ENCODE results near the gene MAPKAPK2.

Gene MAPKAPK2

GRCh38 chr1:206708882-206709281 is 24.2 kb downstream of the MAPKAPK2 start:
- TF ChIP-seq, protein P1, sequence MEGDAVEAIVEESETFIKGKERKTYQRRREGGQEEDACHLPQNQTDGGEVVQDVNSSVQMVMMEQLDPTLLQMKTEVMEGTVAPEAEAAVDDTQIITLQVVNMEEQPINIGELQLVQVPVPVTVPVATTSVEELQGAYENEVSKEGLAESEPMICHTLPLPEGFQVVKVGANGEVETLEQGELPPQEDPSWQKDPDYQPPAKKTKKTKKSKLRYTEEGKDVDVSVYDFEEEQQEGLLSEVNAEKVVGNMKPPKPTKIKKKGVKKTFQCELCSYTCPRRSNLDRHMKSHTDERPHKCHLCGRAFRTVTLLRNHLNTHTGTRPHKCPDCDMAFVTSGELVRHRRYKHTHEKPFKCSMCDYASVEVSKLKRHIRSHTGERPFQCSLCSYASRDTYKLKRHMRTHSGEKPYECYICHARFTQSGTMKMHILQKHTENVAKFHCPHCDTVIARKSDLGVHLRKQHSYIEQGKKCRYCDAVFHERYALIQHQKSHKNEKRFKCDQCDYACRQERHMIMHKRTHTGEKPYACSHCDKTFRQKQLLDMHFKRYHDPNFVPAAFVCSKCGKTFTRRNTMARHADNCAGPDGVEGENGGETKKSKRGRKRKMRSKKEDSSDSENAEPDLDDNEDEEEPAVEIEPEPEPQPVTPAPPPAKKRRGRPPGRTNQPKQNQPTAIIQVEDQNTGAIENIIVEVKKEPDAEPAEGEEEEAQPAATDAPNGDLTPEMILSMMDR (IDR thresholded peaks at IDR 0.05; ENCODE audit: low read depth, low read length): no peak
- H3K4me3 ChIP-seq (ENCODE audit: low read depth, low read length): no peak overlapping the region
- in situ Hi-C loops (cut with HindIII; ENCODE audit: low sequenced_read_pairs): no loop called here
- no peak for DNase-seq (ENCODE audit: low read depth, low spot score)

- DNase-seq (ENCODE audit: low read depth, low spot score): no peak
- H3K4me3 ChIP-seq (ENCODE audit: low read depth, low read length): no peak overlapping the region
- in situ Hi-C loops (cut with HindIII; ENCODE audit: low sequenced_read_pairs): no loop called here
- TF ChIP-seq, protein P1 (IDR thresholded peaks at IDR 0.05; ENCODE audit: low read depth, low read length): no peak
These were observed 24.6 kb downstream of the MAPKAPK2 start for GRCh38 chr1:206709322-206709721.

DNA sequence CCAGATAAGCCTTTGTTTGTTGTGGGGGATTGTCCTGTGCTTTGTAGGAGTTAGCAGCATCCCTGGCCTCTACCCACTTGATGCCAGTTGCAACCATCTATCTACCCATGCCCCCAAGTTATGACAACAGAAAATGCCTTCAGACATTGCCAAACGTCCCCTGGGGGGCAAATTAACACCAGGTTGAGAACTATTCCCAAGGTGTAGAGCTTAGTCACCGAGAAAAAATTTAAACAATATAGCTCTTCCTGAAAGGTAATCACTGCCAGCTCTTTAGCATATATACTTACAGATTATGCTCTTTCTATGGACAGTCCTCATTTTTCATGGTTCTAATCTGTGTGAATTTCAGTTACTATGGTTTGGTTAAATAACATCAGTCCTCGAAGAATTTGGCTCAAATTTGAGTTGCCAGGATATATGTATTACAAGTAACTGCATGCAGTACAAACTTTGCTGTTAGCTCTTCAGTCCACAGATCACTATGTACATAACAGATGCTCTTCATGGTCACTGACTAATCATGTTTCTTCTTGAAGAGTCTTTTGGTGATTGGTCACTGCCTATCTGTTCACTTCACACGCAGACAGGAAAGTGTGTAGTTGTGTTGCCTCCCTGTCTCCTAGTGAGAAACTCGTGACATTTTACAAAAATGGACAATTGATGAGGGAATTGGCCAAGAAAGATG is 25.2 kb downstream of the MAPKAPK2 start:
- in situ Hi-C loops (cut with HindIII; ENCODE audit: low sequenced_read_pairs): no loop called here
- DNase-seq (ENCODE audit: low read depth, low spot score): peak; percentile 61
- no peak overlapping the region for H3K4me3 ChIP-seq (ENCODE audit: low read depth, low read length)
- TF ChIP-seq, protein P1 (IDR thresholded peaks at IDR 0.05; ENCODE audit: low read depth, low read length): no peak

DNA sequence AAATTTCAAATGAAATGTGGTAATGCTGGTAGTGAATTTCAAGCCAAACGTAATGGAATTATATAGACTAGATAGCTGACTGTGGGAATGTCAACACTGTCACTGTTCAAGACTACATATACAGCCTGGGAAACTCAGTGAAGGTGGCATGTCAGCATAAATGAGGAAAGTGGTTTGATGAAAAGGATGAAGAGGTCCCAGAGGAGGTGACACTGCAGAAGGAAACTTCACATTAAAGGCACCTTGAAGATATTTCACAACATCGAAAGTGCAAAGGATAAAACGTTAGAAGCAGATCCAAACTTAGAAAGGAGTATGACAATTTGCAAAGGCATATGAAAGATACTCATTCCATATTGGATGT is 25.7 kb downstream of the MAPKAPK2 start:
- in situ Hi-C loops (cut with HindIII; ENCODE audit: low sequenced_read_pairs): no loop called here
- H3K4me3 ChIP-seq (ENCODE audit: low read depth, low read length): no peak overlapping the region
- no peak for DNase-seq (ENCODE audit: low read depth, low spot score)
- TF ChIP-seq, protein P1 (IDR thresholded peaks at IDR 0.05; ENCODE audit: low read depth, low read length): no peak

DNA sequence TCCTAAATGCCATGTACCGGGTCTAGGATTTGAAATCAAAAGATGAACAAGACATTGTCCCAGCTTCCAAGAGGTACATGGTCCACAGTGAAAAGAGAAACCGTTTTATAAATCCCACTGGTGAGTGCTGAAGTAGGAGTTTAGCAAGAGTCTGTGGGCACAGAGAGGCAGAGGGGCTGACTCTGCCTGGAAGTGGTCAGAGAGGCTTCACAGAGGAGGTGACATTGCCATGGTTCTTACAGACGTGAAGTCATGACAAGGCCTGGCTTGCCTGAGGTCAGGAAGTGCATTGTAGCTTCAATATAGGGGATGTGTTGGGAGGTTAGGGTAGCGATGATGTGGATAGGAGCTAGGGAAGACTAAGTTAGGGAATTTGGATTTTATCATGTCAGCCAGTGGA is 28.4 kb downstream of the MAPKAPK2 start:
- in situ Hi-C loops (cut with HindIII; ENCODE audit: low sequenced_read_pairs): no loop called here
- no peak overlapping the region for H3K4me3 ChIP-seq (ENCODE audit: low read depth, low read length)
- no peak for DNase-seq (ENCODE audit: low read depth, low spot score)
- TF ChIP-seq, protein P1 (IDR thresholded peaks at IDR 0.05; ENCODE audit: low read depth, low read length): no peak

GRCh38 chr1:206713910-206714312 is 29.2 kb downstream of the MAPKAPK2 start:
- TF ChIP-seq, protein P1 (IDR thresholded peaks at IDR 0.05; ENCODE audit: low read depth, low read length): no peak
- DNase-seq (ENCODE audit: low read depth, low spot score): peak; percentile 26
- no peak overlapping the region for H3K4me3 ChIP-seq (ENCODE audit: low read depth, low read length)
- in situ Hi-C loops (cut with HindIII; ENCODE audit: low sequenced_read_pairs): no loop called here
